RWPE1 (cell line): ENCODE results near the gene RBM26.

Experiments
- CTCF ChIA-PET: fragments of 350-600 bp; sonication (Branson Sonifier 250); formaldehyde crosslinking; extraction: SDS; loops from one replicate; lab custom pipeline; 2021; lab: Yijun Ruan, JAX
- POLR2A ChIA-PET: fragments of 400-600 bp; formaldehyde crosslinking; extraction: SDS; loops from one replicate; lab custom pipeline; 2020; ENCODE audit warnings: antibody characterized with exemption; ENCODE audit not compliant: low non-redundant PET; lab: Yijun Ruan, JAX
- DNase-seq: peaks from one replicate; pipeline ENCODE4 v3.0.0; 2012; ENCODE audit warnings: low spot score
- H3K27ac ChIP-seq: fragments of 450-650 bp; 2 replicates; pipeline ENCODE4 v1.5.1; 2017
- CTCF ChIP-seq: fragments of 450-650 bp; conservative IDR thresholded peaks from 2 replicates; pipeline ENCODE4 v1.5.1; 2017; ENCODE audit warnings: low read depth, mild to moderate bottlenecking

Gene RBM26

DNA sequence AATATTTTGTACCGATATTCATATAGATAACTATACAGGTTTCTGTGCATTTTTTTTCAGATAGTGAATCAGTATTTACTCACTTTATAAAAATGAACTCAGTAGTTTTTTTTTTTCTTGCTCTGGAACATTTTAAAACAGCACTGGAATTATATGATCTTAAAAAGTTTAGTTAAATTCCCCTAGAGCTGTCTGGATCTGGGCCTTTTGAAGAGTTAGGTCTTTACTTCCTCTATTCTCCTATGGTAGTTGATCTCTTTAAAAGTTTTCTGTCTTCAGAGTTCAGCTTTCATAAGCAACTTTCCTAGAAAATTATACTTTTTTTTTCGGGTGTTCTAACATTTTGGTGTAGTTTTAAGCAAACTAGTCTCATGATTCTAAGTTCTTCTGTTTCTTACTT, 21.8 kb upstream of the RBM26 start:
- no peak overlapping the region for H3K27ac ChIP-seq
- ChIA-PET CTCF (interaction anchor here (0.6 to 1.4 kb wide), 4 partner anchors 54 to 1294 kb away, joined by 3 to 9 read pairs (median 4); no protein-coding TSS in a partner anchor), POLR2A (no interaction called here)
- DNase-seq: no peak
- no peak for TF ChIP-seq CTCF

DNA sequence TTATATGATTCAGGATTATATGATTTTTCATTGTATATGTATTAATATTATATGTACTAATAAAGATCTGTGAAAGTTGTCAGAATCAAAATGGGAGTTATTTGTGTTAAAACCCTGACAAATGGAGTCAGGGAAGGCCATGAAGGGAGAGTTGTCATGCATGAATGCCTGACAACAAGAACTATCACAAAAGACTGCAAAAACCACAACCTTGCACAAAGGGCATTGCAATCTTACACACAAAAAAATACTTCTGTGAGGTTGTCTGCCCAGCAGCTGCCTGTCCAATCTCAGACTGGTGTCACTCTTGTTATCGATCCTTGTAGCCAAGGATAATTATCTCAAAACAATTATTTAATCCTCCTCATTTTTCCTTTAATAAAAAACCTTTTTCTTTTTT, 21.2 kb upstream of the RBM26 start:
- ChIA-PET POLR2A (no interaction called here), CTCF (interaction anchor here (0.6 to 1.4 kb wide), 3 partner anchors 33 to 1294 kb away, joined by 3 to 9 read pairs (median 3); no protein-coding TSS in a partner anchor)

GRCh38 chr13:79423801-79424642, 18.0 kb upstream of the RBM26 start:
- DNase-seq: peak; percentile 25
- ChIA-PET POLR2A (interaction anchor here (0.9 kb wide), 1 partner anchor 61 kb away, joined by 6 read pairs; no protein-coding TSS in a partner anchor), CTCF (interaction anchor here (0.6 to 2.3 kb wide), 22 partner anchors 8 to 223 kb away, joined by 3 to 40 read pairs (median 4); partner anchors contain the start of gene NDFIP2)
- H3K27ac ChIP-seq: no peak overlapping the region
- TF ChIP-seq CTCF: peak; percentile 75

More for the DNA sequence above, 21.2 kb upstream of the RBM26 start:
- no peak for DNase-seq
- no peak overlapping the region for H3K27ac ChIP-seq
- TF ChIP-seq CTCF: no peak

DNA sequence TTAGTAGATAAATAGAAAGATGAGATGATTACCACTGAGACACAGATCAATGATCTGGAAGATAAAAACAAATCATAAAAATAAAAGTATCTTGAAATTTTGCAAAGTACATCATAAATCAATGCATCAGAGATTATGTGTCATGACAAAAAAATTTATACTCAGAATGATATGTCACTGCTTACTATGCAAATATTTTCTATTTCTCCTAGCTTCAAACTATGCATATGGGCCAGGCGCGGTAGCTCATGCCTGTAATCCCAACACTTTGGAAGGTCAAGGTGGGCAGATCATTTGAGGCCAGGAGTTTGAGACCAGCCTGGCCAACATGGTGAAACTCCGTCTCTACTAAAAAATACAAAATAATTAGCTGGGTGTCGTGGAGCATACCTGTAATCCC, 17.3 kb upstream of the RBM26 start:
- POLR2A ChIA-PET: no interaction called here

DNA sequence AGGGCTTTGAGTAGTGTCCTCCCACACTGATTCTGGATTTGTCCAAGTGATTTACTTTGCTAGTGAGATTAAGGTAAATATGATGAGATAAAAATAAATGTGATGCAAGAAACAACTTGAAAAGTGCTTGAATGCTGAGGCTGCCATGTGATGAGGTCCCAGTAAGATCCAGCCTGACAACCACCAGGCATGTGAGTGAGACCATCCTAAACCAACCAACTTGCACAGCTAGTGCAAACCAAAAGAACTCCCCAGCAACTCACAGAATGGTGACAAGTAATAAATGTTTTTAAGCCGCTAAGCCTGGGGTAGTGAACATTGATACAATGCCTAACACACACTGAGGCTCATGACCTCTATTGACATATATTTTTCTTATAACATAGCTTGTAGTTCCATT, 13.3 kb upstream of the RBM26 start:
- CTCF ChIA-PET: interaction anchor here (0.7 kb wide), 1 partner anchor 28 kb away, joined by 3 read pairs; no protein-coding TSS in a partner anchor
- DNase-seq: no peak
- no peak overlapping the region for H3K27ac ChIP-seq
- no peak for TF ChIP-seq CTCF
- POLR2A ChIA-PET: no interaction called here

More for the DNA sequence above, 17.3 kb upstream of the RBM26 start:
- no peak for DNase-seq
- TF ChIP-seq CTCF: no peak
- no peak overlapping the region for H3K27ac ChIP-seq
- CTCF ChIA-PET: interaction anchor here (0.9 to 2.3 kb wide), 6 partner anchors 9 to 117 kb away, joined by 4 to 40 read pairs (median 4); no protein-coding TSS in a partner anchor

DNA sequence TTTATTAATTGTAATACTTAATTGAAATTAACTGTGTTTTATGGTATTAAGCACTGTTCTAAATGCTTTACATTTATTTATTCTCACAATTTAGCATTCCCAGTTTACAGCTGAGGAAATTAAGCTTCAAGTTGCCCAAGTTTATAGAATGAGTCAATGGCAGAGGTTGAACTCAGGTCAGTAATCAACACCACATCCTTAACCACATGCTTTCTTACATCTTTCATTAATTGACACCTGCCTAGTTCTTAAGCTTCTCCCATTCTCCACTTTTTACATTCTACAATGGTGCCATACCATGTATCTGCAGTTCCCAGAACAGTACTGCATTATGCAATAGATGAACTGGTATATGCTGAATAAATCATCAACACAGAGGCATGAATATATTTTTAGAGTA, 11.7 kb upstream of the RBM26 start:
- no peak for DNase-seq
- no peak overlapping the region for H3K27ac ChIP-seq
- CTCF ChIA-PET: interaction anchor here (1.1 kb wide), 2 partner anchors 63 to 926 kb away, joined by 3 to 4 read pairs; partner anchors contain the start of gene NDFIP2
- POLR2A ChIA-PET: no interaction called here
- TF ChIP-seq CTCF: no peak
